Osteocyte (in vitro differentiated cells): Measurements from ENCODE around the gene CTAGE9. TPM values are rescaled to one million over a fixed set of nuclear protein-coding genes. Genes with fewer than 3 reads are reported as not detected.

Source experiments
- DNase-seq: peaks from one replicate; pipeline ENCODE4 v3.0.0; 2021; ENCODE audit warnings: mixed read lengths; ENCODE audit not compliant: unreplicated experiment; ENCODE audit errors: extremely low spot score
- H3K27ac Mint-ChIP-seq: one replicate; pipeline ENCODE4 v1.8.0; 2021; ENCODE audit warnings: mild to moderate bottlenecking, mixed read lengths; ENCODE audit not compliant: unreplicated experiment
- H3K27me3 Mint-ChIP-seq: one replicate; pipeline ENCODE4 v1.8.0; 2021; ENCODE audit warnings: mixed read lengths; ENCODE audit not compliant: unreplicated experiment
- H3K36me3 Mint-ChIP-seq: one replicate; pipeline ENCODE4 v1.8.0; 2021; ENCODE audit warnings: mixed read lengths; ENCODE audit not compliant: unreplicated experiment
- H3K4me1 Mint-ChIP-seq: one replicate; pipeline ENCODE4 v1.8.0; 2021; ENCODE audit warnings: mixed read lengths; ENCODE audit not compliant: unreplicated experiment
- H3K4me3 Mint-ChIP-seq: one replicate; pipeline ENCODE4 v1.8.0; 2021; ENCODE audit warnings: mild to moderate bottlenecking, moderate library complexity, mixed read lengths; ENCODE audit not compliant: unreplicated experiment
- H3K9me3 Mint-ChIP-seq: one replicate; pipeline ENCODE4 v1.8.0; 2021; ENCODE audit warnings: mixed read lengths; ENCODE audit not compliant: unreplicated experiment
- CTCF ChIP-seq: fragments of 200-600 bp; sonication (generic); IDR thresholded peaks from 2 replicates; pipeline ENCODE4 v1.5.0; 2021; ENCODE audit warnings: antibody characterized with exemption, mild to moderate bottlenecking, moderate library complexity
- total RNA-seq: library from RNA; stranded (reverse); gene quantifications from 2 replicates; pipeline ENCODE4 v1.2.1, GENCODE V29; 2021

The CTAGE9 gene
- total RNA-seq, 1 donor from 2014 or later: not detected

DNA sequence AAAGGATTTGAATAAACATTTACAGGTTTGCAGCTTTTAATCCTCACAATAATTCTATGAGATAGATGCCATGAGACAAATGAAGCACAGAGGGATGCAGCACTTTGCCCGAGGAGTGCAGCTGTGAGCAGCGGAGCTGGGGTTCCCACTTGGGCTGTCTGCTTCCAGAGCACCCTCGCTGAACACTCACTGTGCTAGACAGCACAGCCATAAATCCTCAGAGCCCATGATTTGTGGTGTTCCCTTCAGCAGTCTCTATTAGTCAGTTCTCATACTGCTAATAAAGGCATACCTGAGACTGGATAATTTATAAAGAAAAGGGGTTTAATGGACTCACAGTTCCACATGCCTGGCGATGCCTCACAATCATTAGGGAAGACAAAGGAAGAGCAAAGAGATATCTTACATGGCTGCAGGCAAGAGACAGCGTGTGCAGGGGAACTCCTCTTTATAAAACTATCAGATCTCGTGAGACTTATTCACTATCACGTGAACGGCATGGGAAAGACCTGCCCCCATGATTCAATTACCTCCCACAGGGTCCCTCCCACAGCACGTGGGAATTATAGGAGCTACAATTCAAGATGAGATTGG, 25.3 kb upstream of the CTAGE9 start:
- Mint-ChIP-seq H3K36me3 (peaks cover 2% of the 10 kb centered on the region), H3K9me3 (no peaks in the 10 kb centered on the region), H3K27me3 (no peaks in the 10 kb centered on the region), H3K4me3 (no peak overlapping the region), H3K27ac (no peak overlapping the region), H3K4me1 (peaks cover 8% of the 10 kb centered on the region)
- no peak for TF ChIP-seq CTCF
- DNase-seq: no peak

GRCh38 chr6:131733376-131734016, 22.7 kb upstream of the CTAGE9 start:
- H3K4me1 Mint-ChIP-seq: peaks cover 11% of the 10 kb centered on the region
- no peak for TF ChIP-seq CTCF
- peaks cover 2% of the 10 kb centered on the region for H3K36me3 Mint-ChIP-seq
- no peaks in the 10 kb centered on the region for H3K9me3 Mint-ChIP-seq
- peak overlapping the region; percentile 56 for H3K4me3 Mint-ChIP-seq
- DNase-seq: no peak
- H3K27me3 Mint-ChIP-seq: no peaks in the 10 kb centered on the region
- peak overlapping the region; percentile 65 for H3K27ac Mint-ChIP-seq

DNA sequence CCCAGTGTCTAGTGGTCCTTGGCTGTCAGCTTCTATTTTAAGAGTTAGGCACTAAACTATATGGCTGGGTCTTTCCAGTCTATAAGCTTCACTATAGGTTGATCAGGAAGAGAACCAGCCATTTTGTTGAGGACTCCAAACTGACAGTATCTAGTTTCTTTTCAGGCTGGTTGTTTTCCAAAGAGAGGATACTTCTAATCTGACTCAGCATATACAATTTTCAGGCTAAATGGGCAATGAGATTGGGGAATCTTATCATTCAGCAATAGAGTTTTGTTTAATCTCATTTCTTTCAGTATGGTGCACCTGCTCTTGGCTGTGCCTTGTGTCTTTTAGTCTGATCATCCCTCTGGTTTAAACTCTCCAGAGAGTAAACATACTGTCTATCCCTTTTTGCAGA, 20.4 kb upstream of the CTAGE9 start:
- Mint-ChIP-seq H3K4me3 (no peak overlapping the region), H3K4me1 (peaks cover 17% of the 10 kb centered on the region), H3K36me3 (peaks cover 2% of the 10 kb centered on the region), H3K27me3 (no peaks in the 10 kb centered on the region), H3K9me3 (no peaks in the 10 kb centered on the region), H3K27ac (no peak overlapping the region)
- no peak for TF ChIP-seq CTCF
- DNase-seq: no peak

- Mint-ChIP-seq H3K4me1 (peaks cover 17% of the 10 kb centered on the region), H3K27ac (no peak overlapping the region), H3K4me3 (no peak overlapping the region), H3K9me3 (no peaks in the 10 kb centered on the region), H3K36me3 (peaks cover 2% of the 10 kb centered on the region), H3K27me3 (no peaks in the 10 kb centered on the region)
- no peak for TF ChIP-seq CTCF
- no peak for DNase-seq
Measured at GRCh38 chr6:131730264-131730663, 19.4 kb upstream of the CTAGE9 start.

DNA sequence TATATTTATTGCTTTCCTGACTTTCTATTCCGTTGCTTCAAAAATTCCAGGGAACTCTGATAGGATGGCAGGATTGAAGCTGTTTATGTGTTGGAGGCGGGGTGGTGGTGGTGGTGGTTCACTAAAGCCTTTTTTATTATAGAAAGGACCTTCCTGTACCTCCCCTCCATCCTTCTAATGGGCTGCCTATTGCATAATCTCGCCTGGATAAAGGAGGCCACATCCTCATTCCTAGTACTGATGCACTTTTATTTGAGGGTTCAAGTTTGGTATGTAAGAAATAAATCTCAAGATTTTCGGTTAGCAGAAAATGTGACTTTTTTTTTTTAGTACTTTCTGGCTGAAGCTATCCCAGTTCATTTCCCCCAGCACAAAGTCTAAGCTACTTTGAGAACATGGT, 18.7 kb upstream of the CTAGE9 start:
- no peak overlapping the region for H3K27ac Mint-ChIP-seq

More for the DNA sequence above, 18.7 kb upstream of the CTAGE9 start:
- no peaks in the 10 kb centered on the region for H3K27me3 Mint-ChIP-seq
- H3K9me3 Mint-ChIP-seq: no peaks in the 10 kb centered on the region
- peaks cover 17% of the 10 kb centered on the region for H3K4me1 Mint-ChIP-seq
- no peaks in the 10 kb centered on the region for H3K36me3 Mint-ChIP-seq
- no peak for TF ChIP-seq CTCF
- no peak overlapping the region for H3K4me3 Mint-ChIP-seq
- no peak for DNase-seq
